Hepatocyte (in vitro differentiated cells): ENCODE data around the gene IMMP2L.

Experiments used
- CTCF ChIP-seq: fragments of 200-600 bp; sonication (generic); IDR thresholded peaks from 2 replicates; pipeline ENCODE4 v1.5.1; 2016; ENCODE audit warnings: antibody characterized with exemption, mild to moderate bottlenecking; ENCODE audit not compliant: poor library complexity
- EZH2 ChIP-seq: fragments of 200-600 bp; sonication (generic); IDR thresholded peaks from 2 replicates; pipeline ENCODE4 v1.6.1; 2016; ENCODE audit warnings: antibody characterized with exemption, mild to moderate bottlenecking, borderline replicate concordance
- EZH2phosphoT487 ChIP-seq: fragments of 200-600 bp; sonication (generic); IDR thresholded peaks from one replicate; pipeline ENCODE4 v1.6.1; 2018; ENCODE audit warnings: antibody characterized with exemption, mild to moderate bottlenecking, low read depth, moderate library complexity; ENCODE audit not compliant: unreplicated experiment, severe bottlenecking

- TF ChIP-seq CTCF (no peak), EZH2 (no peak), EZH2phosphoT487 (no peak)
These were observed 40.6 kb downstream of the IMMP2L start for GRCh38 chr7:111521660-111522059.
